Endothelial cell of umbilical vein (primary cell): ENCODE data around the gene CHST11. TPM values are rescaled to one million over a fixed set of nuclear protein-coding genes. Genes with fewer than 3 reads are reported as not detected.

Experiments
- BruUV-seq: library from RNA; stranded (reverse); fragments of 400-500 nt; replicated peaks from 2 replicates; lab custom pipeline; 2021; lab: Mats Ljungman, UMichigan
- CTCF ChIA-PET: fragments of 300-600, 350-600 bp; sonication (Branson Sonifier 250); formaldehyde crosslinking; loops from one replicate; lab custom pipeline; 2021; ENCODE audit warnings: antibody characterized with exemption, inconsistent platforms; lab: Charles Lee
- POLR2A ChIA-PET: fragments of 300-600, 350-600 bp; sonication (Branson Sonifier 250); formaldehyde crosslinking; loops from one replicate; lab custom pipeline; 2021; ENCODE audit warnings: antibody characterized with exemption, inconsistent platforms; lab: Charles Lee
- DNase-seq: peaks from one replicate; pipeline ENCODE4 v3.0.0-alpha.2; 2011; ENCODE audit warnings: low read depth, low spot score
- FAIRE-seq: peaks from 2 replicates; lab custom pipeline; 2011; peaks lifted over from hg19 to GRCh38; lab: Jason Lieb, UNC
- H2AFZ ChIP-seq: 2 replicates; pipeline ENCODE4 v1.6.0; 2012; ENCODE audit warnings: low read depth, low read length, control low read depth, inconsistent platforms
- H3K27ac ChIP-seq: 2 replicates; pipeline ENCODE4 v1.5.1; 2011; ENCODE audit warnings: low read depth, mild to moderate bottlenecking, control low read depth, low read length, moderate library complexity; ENCODE audit not compliant: insufficient read depth
- H3K27me3 ChIP-seq, 2 experiments: 2 replicates each; pipeline versions ENCODE4 v1.6.0 to v1.6.1; 2011; ENCODE audit warnings: low read length in 2 of 2, mixed read lengths in 1 of 2; ENCODE audit not compliant: control insufficient read depth in 2 of 2, insufficient read depth in 2 of 2
- H3K36me3 ChIP-seq, 2 experiments: 2 replicates in 1 of 2; 3 replicates in 1 of 2; pipeline ENCODE4 v1.5.1; 2011; ENCODE audit warnings: low read length in 2 of 2, mild to moderate bottlenecking in 1 of 2, moderate library complexity in 1 of 2; ENCODE audit not compliant: control insufficient read depth in 2 of 2, insufficient read depth in 2 of 2; ENCODE audit errors: extremely low read depth in 1 of 2
- H3K4me1 ChIP-seq: 3 replicates; pipeline ENCODE4 v1.5.1; 2011; ENCODE audit warnings: mild to moderate bottlenecking, low read length; ENCODE audit not compliant: control insufficient read depth, insufficient read depth; ENCODE audit errors: extremely low read depth
- H3K4me2 ChIP-seq: 2 replicates; pipeline ENCODE4 v1.6.1; 2011; ENCODE audit warnings: low read length, control low read depth, mixed read lengths; ENCODE audit not compliant: insufficient read depth
- H3K4me3 ChIP-seq, 3 experiments: fragments of 200-600 bp in 1 of 3; sonication (generic), shearing (Covaris generic) in 1 of 3; replicated peaks in 1 of 3; 2 replicates each; pipeline ENCODE4 v1.5.1; 2011 to 2016; ENCODE audit warnings: control low read depth in 3 of 3, low read length in 3 of 3, mild to moderate bottlenecking in 2 of 3, inconsistent platforms in 1 of 3, low read depth in 1 of 3, moderate library complexity in 1 of 3; ENCODE audit not compliant: insufficient read depth in 1 of 3
- H3K79me2 ChIP-seq: 2 replicates; pipeline ENCODE4 v1.6.0; 2012; ENCODE audit warnings: low read length, inconsistent platforms; ENCODE audit not compliant: control insufficient read depth, insufficient read depth
- H3K9ac ChIP-seq: replicated peaks from 2 replicates; pipeline ENCODE3; 2011; ENCODE audit warnings: low read length, control low read depth; ENCODE audit not compliant: insufficient read depth; ENCODE audit errors: extremely low read depth
- H3K9me1 ChIP-seq: replicated peaks from 3 replicates; pipeline ENCODE4 v1.6.0; 2011; ENCODE audit warnings: mild to moderate bottlenecking, low read length; ENCODE audit not compliant: control insufficient read depth, insufficient read depth; ENCODE audit errors: extremely low read depth
- H3K9me3 ChIP-seq: replicated peaks from 2 replicates; pipeline ENCODE4 v1.5.1; 2012; ENCODE audit warnings: low read length, inconsistent platforms; ENCODE audit not compliant: control insufficient read depth, insufficient read depth
- H4K20me1 ChIP-seq: replicated peaks from 2 replicates; pipeline ENCODE3; 2011; ENCODE audit warnings: mild to moderate bottlenecking, low read length; ENCODE audit not compliant: control insufficient read depth, insufficient read depth; ENCODE audit errors: extremely low read depth
- EZH2 ChIP-seq: IDR thresholded peaks from 2 replicates; pipeline ENCODE4 v1.6.1; 2012; ENCODE audit warnings: borderline replicate concordance, low read depth, mild to moderate bottlenecking, moderate library complexity, low read length, inconsistent platforms; ENCODE audit not compliant: severe bottlenecking
- FOS ChIP-seq: IDR thresholded peaks from 2 replicates; pipeline ENCODE4 v1.6.1; 2011; ENCODE audit warnings: mild to moderate bottlenecking, low read length, moderate library complexity, borderline replicate concordance; ENCODE audit not compliant: insufficient read depth
- GATA2 ChIP-seq: IDR thresholded peaks from 2 replicates; pipeline ENCODE4 v1.7.0; 2011; ENCODE audit warnings: low read depth, mild to moderate bottlenecking, moderate library complexity, mixed read lengths, low read length; ENCODE audit not compliant: insufficient read length, insufficient read depth
- JUN ChIP-seq: IDR thresholded peaks from 2 replicates; pipeline ENCODE4 v1.6.1; 2011; ENCODE audit warnings: borderline replicate concordance, low read depth; ENCODE audit not compliant: insufficient read length, insufficient read depth
- MYC ChIP-seq: IDR thresholded peaks from one replicate; pipeline ENCODE4 v1.6.1; 2011; ENCODE audit warnings: mild to moderate bottlenecking, low read depth, low read length
- POLR2A ChIP-seq: IDR thresholded peaks from 2 replicates; pipeline ENCODE4 v1.6.1; 2012; ENCODE audit warnings: low read depth, mild to moderate bottlenecking, control low read depth, low read length
- POLR2AphosphoS5 ChIP-seq: IDR thresholded peaks from 2 replicates; pipeline ENCODE4 v1.6.1; 2012; ENCODE audit warnings: low read depth, mild to moderate bottlenecking, control low read depth, low read length, moderate library complexity; ENCODE audit not compliant: insufficient read depth
- dilution Hi-C: fragments of 300-500 bp; cut with MboI; formaldehyde crosslinking; loops from one replicate; pipeline ENCODE4 v1.15.0; 2019; ENCODE audit warnings: low sequenced_read_pairs; ENCODE audit not compliant: extremely low pct_ligation_motif_present
- intact Hi-C: fragments of 100-400 bp; cut with micrococcal nuclease; formaldehyde crosslinking; loops from one replicate; pipeline ENCODE4 v1.10.0; 2022
- polyA plus RNA-seq, 4 experiments: library from polyadenylated mRNA; depleted of rRNA in 3 of 4; stranded (reverse) in 3 of 4; unstranded in 1 of 4; fragments of >200 nt; gene quantifications; 2 replicates each; pipeline versions ENCODE4 v1.2.1 to v1.2.3, GENCODE V29; 2011 to 2012; ENCODE audit warnings: missing spikeins in 1 of 4
- total RNA-seq: library from RNA; stranded (reverse); gene quantifications from 2 replicates; pipeline ENCODE4 v1.2.3, GENCODE V29; 2021
- TF ChIP-seq, protein P1 (sequence below): IDR thresholded peaks from 2 replicates; pipeline ENCODE4 v1.6.1; 2011; ENCODE audit not compliant: insufficient read depth, insufficient read length
- TF ChIP-seq, protein P2 (sequence below), 2 donors: IDR thresholded peaks; 1 replicate in 1 of 2; 2 replicates in 1 of 2; pipeline ENCODE4 v1.5.1; 2011; ENCODE audit warnings: low read length in 2 of 2, mild to moderate bottlenecking in 2 of 2, moderate library complexity in 2 of 2, control low read depth in 1 of 2, inconsistent platforms in 1 of 2, low read depth in 1 of 2; ENCODE audit not compliant: insufficient read depth in 1 of 2; ENCODE audit errors: extremely low read depth in 1 of 2

CHST11 gene
- total and polyA plus RNA-seq, 2 donors (not counting 3 experiments of a cell fraction or from before 2014, with no cell fraction given), result 19.7 to 20.9 TPM

- CTCF ChIA-PET, result no interaction called here
- POLR2A ChIA-PET, result no interaction called here
- no peak overlapping the region for H2AFZ ChIP-seq
- H3K27me3 ChIP-seq, result no peaks in the 10 kb centered on the region
- H3K79me2 ChIP-seq, result no peaks in the 10 kb centered on the region
- no peaks in the 10 kb centered on the region for H3K36me3 ChIP-seq
- no peaks in the 10 kb centered on the region for H3K9me3 ChIP-seq
- H3K4me1 ChIP-seq, result peaks cover 14% of the 10 kb centered on the region
- no peak overlapping the region for H3K4me2 ChIP-seq
- intact Hi-C loops (no loop called here), dilution Hi-C loops (no loop called here)
- H3K27ac ChIP-seq, result no peak overlapping the region
- H3K9me1 ChIP-seq, result no peaks in the 10 kb centered on the region
- DNase-seq, result no peak
- H3K9ac ChIP-seq, result no peak overlapping the region
- H4K20me1 ChIP-seq, result no peaks in the 10 kb centered on the region
- no peak overlapping the region for H3K4me3 ChIP-seq
- no TSS peak for BruUV-seq
- TF ChIP-seq, protein P1, sequence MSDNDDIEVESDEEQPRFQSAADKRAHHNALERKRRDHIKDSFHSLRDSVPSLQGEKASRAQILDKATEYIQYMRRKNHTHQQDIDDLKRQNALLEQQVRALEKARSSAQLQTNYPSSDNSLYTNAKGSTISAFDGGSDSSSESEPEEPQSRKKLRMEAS, result no peak
- TF ChIP-seq MYC (no peak), JUN (no peak), GATA2 (no peak), EZH2 (no peak), POLR2AphosphoS5 (no peak), POLR2A (no peak), FOS (no peak)
- TF ChIP-seq, protein P2, sequence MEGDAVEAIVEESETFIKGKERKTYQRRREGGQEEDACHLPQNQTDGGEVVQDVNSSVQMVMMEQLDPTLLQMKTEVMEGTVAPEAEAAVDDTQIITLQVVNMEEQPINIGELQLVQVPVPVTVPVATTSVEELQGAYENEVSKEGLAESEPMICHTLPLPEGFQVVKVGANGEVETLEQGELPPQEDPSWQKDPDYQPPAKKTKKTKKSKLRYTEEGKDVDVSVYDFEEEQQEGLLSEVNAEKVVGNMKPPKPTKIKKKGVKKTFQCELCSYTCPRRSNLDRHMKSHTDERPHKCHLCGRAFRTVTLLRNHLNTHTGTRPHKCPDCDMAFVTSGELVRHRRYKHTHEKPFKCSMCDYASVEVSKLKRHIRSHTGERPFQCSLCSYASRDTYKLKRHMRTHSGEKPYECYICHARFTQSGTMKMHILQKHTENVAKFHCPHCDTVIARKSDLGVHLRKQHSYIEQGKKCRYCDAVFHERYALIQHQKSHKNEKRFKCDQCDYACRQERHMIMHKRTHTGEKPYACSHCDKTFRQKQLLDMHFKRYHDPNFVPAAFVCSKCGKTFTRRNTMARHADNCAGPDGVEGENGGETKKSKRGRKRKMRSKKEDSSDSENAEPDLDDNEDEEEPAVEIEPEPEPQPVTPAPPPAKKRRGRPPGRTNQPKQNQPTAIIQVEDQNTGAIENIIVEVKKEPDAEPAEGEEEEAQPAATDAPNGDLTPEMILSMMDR (IDR thresholded peaks at IDR 0.05; ENCODE audit: extremely low read depth in 1 of 2, insufficient read depth in 1 of 2, low read depth in 1 of 2, low read length in 2 of 2), result no peak
- no peak for FAIRE-seq
These were observed 162.6 kb downstream of the CHST11 start for GRCh38 chr12:104619305-104619704.
